ENCODE data around the gene RASA4B.
"Not testable (repeated sequence)": the region's sequence is repeated elsewhere in the genome, so short reads cannot be mapped to it uniquely, and the experiment has no call there.

DNA sequence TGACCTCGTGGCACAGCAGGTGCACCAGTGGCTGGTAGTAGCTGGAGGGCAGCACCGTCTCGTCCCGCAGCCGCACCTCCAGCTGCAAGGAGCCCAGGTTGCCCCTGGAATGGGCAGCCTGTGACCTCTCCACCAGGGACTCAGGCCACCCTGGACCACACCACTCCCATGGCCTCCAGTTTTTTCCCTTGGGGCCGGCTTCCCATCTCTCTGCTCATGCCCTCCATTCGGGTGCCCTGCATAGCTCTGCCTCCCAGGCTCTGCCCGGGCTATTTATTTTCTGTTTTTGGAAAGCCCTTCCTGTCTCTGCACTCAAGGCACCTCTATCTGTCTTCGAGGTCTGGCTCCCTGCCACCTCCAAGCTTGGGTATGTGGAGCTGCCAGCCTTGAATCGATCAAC lies 20.7 kb downstream of the RASA4B start:
- not testable (repeated sequence) for TF ChIP-seq POLR2A, POLR2AphosphoS5 (IDR thresholded peaks at IDR 0.05)
